ENCODE data around the gene ZCCHC18. TPM values are rescaled to one million over a fixed set of nuclear protein-coding genes. Genes with fewer than 3 reads are reported as not detected.

The ZCCHC18 gene
- polyA plus RNA-seq, 3 donors: 0.36 to 0.52 (median 0.45) TPM

- H3K27ac ChIP-seq (ENCODE audit: low read depth, low read length): no peak overlapping the region
- WGBS, 3 donors: 42 to 75% (median 55%) methylated on average over 5 of the region's 5 CpGs
These were observed 10.5 kb downstream of the ZCCHC18 start for GRCh38 chrX:104122829-104123228.

GRCh38 chrX:104126856-104127255 is 14.5 kb downstream of the ZCCHC18 start:
- no peak overlapping the region for H3K27ac ChIP-seq (ENCODE audit: low read depth, low read length)
- 50 to 86% (median 58%) methylated on average over 2 of the region's 2 CpGs for WGBS, 3 donors

- WGBS, 3 donors: 75 to 96% (median 93%) methylated on average over 6 of the region's 6 CpGs
- no peak overlapping the region for H3K27ac ChIP-seq (ENCODE audit: low read depth, low read length)
These were observed 18.5 kb downstream of the ZCCHC18 start for GRCh38 chrX:104130808-104131207.

GRCh38 chrX:104134583-104135261 is 22.4 kb downstream of the ZCCHC18 start:
- WGBS, 3 donors: 68 to 90% (median 80%) methylated on average over 5 of the region's 5 CpGs

GRCh38 chrX:104135677-104136076 is 23.4 kb downstream of the ZCCHC18 start:
- 81 to 90% (median 89%) methylated on average over 1 of the region's 1 CpG for WGBS, 3 donors
- no peak overlapping the region for H3K27ac ChIP-seq (ENCODE audit: low read depth, low read length)

More at GRCh38 chrX:104134583-104135261, 22.4 kb downstream of the ZCCHC18 start:
- no peak overlapping the region for H3K27ac ChIP-seq (ENCODE audit: low read depth, low read length)

GRCh38 chrX:104136241-104137019 is 24.1 kb downstream of the ZCCHC18 start:
- H3K27ac ChIP-seq (ENCODE audit: low read depth, low read length): no peak overlapping the region
- WGBS, 3 donors: 22 to 29% (median 26%) methylated on average over 8 to 10 of the region's 10 CpGs

- WGBS, 3 donors: 87 to 95% (median 88%) methylated on average over 3 of the region's 3 CpGs
These were observed 25.2 kb downstream of the ZCCHC18 start for GRCh38 chrX:104137496-104137895.

GRCh38 chrX:104141087-104141760 is 28.9 kb downstream of the ZCCHC18 start:
- 76 to 93% (median 87%) methylated on average over 8 of the region's 8 CpGs for whole genome bisulfite sequencing, 3 donors
- no peak overlapping the region for H3K27ac ChIP-seq (ENCODE audit: low read depth, low read length)

More at GRCh38 chrX:104137496-104137895, 25.2 kb downstream of the ZCCHC18 start:
- no peak overlapping the region for H3K27ac ChIP-seq (ENCODE audit: low read depth, low read length)

- H3K27ac ChIP-seq (ENCODE audit: low read depth, low read length): no peak overlapping the region
These were observed 38.7 kb downstream of the ZCCHC18 start for GRCh38 chrX:104151037-104151436.

GRCh38 chrX:104156630-104157529 is 44.6 kb downstream of the ZCCHC18 start, which contains the start of gene SLC25A53:
SLC25A53 (minus strand) TSS chrX:104157009; CDS start chrX:104105257, 51,752 bp downstream.
- 0 to 38% (median 1%) methylated on average over 42 to 44 of the region's 44 CpGs for WGBS, 3 donors
- H3K27ac ChIP-seq (ENCODE audit: low read depth, low read length): peak within 1 kb of the TSS; percentile 77

More at GRCh38 chrX:104151037-104151436, 38.7 kb downstream of the ZCCHC18 start:
- 17 to 46% (median 19%) methylated on average over 1 of the region's 1 CpG for WGBS, 3 donors

Other genes with a start within 250 kb of the ZCCHC18 start
- gene TMSB15B, start 149.9 kb upstream of the ZCCHC18 start, polyA plus RNA-seq: 1 to 10 TPM in 2 of 3 donors, under 1 TPM in 1; 0.95 to 3.4 (median 1.3) TPM
- gene H2BW1, start 98.8 kb upstream of the ZCCHC18 start, polyA plus RNA-seq: not detected
- gene H2BW2, start 72.6 kb upstream of the ZCCHC18 start, polyA plus RNA-seq: not detected
- gene TMSB15C, start 36.3 kb upstream of the ZCCHC18 start, polyA plus RNA-seq: 1 to 10 TPM in 1 of 3 donors, under 1 TPM in 2; 0.15 to 1.0 (median 0.22) TPM
- 10 to 100 TPM in 1 of 3 donors, 1 to 10 TPM in 2; 3.0 to 11.9 (median 6.8) TPM for gene SLC25A53, start 44.5 kb downstream of the ZCCHC18 start, polyA plus RNA-seq
- gene FAM199X, start 53.9 kb downstream of the ZCCHC18 start, polyA plus RNA-seq: 10 to 100 TPM in 1 of 3 donors, 1 to 10 TPM in 2; 6.4 to 11.5 (median 8.3) TPM
- gene ESX1, start 142.4 kb downstream of the ZCCHC18 start, polyA plus RNA-seq: not detected